Middle frontal gyrus (tissue), 1 donor: ENCODE results near the gene ANO10.
"Not testable (repeated sequence)": the region's sequence is repeated elsewhere in the genome, so short reads cannot be mapped to it uniquely, and the experiment has no call there.

Experiments used
- DNase-seq: peaks from one replicate; pipeline ENCODE4 v3.0.0-alpha.2; 2015; ENCODE audit warnings: low spot score; ENCODE audit errors: extremely low spot score

ANO10 gene

DNA sequence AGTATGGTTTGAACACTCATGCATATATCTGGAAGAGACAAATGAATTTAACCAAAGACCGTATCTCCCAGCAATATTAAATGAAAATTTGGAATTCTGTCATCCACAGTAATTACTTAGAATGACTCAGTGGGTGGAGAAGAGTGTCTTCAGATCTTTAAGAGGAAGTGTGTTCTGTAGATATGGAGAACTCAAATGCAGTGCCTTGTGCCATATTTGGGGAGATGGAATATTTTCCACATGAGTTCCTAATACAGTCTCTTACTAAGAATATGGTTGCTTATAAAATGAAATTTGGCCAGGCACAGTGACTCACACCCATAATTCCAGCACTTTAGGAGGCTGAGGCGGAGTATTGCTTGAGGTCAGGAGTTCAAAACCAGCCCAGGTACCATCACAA, 40.5 kb downstream of the ANO10 start:
- DNase-seq: no peak

DNA sequence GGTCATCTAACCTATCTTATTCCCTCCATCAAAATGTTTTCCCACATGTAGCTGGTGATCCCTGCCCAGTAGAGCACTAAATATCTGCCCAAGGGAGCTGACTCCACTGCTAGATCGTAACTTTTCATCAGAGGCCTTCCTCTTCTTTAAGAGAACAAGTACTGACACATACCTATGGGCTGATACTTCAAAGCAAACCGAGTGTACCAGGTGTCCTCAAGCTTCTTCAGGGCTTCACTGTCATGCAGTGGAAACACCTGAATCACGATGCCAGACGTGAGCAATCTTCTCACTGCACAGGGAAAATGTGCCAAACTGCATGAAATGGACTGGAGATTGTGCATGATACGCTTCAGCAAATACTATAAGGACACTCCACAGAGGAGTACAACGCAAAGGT, 41.6 kb downstream of the ANO10 start:
- DNase-seq: no peak

DNA sequence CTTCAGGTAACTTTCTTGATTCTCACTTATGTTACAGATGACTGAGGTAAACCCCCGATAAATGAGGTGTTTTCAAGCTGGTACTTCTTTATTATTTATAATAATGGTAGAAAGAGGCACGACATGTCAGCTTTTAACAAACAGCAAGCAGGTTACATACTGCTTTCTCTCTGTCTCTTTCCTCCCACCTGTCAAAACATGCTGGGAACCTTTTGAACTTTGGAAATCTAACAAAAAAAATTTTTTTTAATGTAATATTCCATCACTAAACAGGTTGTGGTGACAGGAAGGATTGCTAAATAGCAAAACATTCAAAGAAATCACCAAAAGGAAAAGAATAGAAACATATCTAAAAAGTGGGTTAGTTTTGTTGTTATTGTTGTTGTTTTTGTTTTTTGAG, 48.2 kb downstream of the ANO10 start:
- no peak for DNase-seq

- DNase-seq: not testable (repeated sequence)
Observed at GRCh38 chr3:43565661-43566341, 56.0 kb downstream of the ANO10 start.

DNA sequence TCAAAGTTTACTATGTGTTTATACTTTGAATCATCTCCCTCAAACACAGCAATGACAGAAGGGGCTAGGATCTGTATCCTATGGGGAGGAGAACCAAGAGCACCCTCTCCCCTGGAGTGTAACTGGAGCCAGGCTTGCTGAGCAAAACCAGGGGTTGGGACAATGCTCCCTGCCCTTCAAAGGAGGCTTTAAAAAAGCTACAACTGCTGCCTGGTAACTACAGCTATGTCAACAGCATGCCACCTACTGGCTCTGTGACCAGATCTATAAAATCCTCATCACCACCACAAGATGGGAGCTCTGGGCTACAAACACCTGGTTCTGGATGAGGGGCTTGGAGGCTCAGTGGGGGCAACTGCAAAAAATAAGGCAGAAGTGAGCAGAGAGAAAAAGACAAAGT, 61.9 kb downstream of the ANO10 start:
- DNase-seq: no peak

GRCh38 chr3:43558171-43558570, 63.6 kb downstream of the ANO10 start:
- DNase-seq: no peak

GRCh38 chr3:43549626-43550290, 72.1 kb downstream of the ANO10 start:
- no peak for DNase-seq

GRCh38 chr3:43544277-43544676, 77.5 kb downstream of the ANO10 start:
- peak; percentile 61 for DNase-seq

DNA sequence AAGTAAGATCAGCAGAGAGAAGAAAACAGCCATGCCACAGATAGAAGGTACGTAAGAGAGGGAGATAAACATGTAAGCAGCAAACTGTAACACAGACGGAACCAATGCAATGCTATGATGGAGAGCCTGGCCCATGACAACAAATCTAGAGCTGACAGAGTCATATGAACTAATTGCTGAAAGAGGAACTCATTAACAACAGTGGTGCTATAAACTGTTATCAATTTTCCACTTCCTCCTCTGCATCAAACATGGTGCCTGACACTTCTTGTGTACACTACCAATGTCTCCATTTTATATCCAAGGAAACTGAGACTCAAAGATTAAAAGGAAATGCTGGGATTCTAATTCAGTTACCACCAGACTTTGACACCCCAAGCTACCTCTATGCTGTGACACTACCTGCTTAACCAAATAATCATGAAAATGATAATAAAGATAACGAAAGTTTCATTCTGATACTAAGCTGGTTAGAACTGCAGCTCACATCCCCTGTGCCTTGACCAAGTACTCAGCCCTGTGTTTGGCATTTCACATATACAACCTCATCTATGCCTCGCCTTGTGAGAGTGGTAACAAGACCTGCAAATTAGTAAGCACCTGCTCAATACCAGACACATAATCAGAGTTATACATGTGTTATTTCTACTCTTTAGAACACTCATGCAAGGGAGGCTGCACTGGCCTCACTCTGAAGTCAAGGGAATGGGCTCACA, 79.3 kb downstream of the ANO10 start:
- DNase-seq: no peak

DNA sequence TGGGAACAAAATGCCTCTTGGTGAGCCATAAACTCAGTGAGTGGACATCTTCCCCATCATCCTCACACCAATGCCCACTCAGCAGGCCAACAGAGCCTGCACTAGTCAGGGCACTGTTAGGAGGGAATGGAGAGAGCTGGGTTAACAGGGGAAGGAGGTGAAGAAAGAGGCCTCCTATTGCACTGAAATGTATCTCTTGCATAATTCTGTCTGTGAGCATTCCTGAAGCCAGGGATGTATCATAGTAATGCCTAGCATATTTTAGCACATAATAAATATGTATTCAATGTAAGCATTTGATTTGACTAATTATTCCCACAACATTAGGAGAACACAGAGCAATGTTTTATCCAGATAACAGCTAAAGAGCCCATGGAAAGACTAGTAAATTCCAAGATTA, 81.2 kb downstream of the ANO10 start:
- DNase-seq: no peak

DNA sequence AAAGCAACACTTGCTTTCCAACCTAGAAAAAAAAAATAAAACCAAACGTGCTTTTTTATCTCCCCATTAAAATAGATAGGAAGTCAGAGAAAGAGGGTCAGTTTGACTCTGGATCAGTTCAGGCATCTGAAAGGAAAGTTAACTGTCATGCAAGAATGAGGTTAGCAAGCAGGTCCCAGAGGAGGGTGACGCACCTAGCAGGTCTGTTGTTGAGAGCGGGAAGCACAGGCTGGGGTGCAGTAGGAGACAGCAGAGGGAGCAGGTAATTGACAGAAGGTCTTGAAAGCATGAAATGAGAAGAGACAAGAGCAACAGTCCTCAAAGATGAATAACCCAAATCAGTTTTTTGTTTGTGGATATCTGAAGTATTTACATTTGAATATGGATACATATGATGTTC, 82.5 kb downstream of the ANO10 start:
- DNase-seq: no peak

- DNase-seq: no peak
Observed at GRCh38 chr3:43537225-43537624, 84.6 kb downstream of the ANO10 start.

- DNase-seq: no peak
Observed at GRCh38 chr3:43534675-43535074, 87.1 kb downstream of the ANO10 start.

DNA sequence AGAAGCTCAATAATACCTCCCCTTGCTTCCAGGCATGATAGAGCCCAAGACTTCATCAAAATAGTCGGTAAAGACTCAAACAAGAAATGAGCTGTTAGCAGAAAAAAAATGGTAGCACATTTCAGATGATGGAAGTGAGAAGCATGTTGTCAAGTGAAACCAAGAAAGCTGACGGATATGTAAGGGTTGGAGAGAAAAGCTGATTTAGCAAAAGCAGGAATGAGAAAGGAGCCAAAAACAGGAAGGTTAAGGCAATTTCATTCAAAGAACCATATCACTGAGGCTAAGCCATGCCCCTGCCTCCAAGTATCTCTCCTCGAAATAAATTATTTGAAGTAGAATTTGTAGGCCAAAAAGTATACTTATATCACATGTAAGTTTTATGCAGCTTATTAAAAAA, 88.8 kb downstream of the ANO10 start:
- no peak for DNase-seq

DNA sequence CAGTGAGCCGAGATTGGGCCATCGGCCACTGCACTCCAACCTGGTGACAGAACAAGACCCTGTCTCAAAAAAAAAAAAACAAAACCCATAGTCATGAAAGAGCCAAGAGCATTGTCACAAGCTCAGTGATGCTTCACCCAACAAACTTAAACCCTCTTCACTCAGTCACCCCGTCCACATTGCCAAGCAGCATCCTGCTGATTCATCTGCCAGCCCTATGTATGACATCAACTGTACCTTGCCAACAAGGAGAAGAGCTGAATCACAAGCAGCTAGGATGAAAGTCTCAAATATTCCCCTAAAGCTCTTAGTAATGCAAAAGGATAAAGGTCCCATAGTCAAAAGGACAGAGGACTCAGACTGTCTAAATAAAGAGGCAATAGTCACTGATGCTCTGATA, 90.0 kb downstream of the ANO10 start:
- no peak for DNase-seq

DNA sequence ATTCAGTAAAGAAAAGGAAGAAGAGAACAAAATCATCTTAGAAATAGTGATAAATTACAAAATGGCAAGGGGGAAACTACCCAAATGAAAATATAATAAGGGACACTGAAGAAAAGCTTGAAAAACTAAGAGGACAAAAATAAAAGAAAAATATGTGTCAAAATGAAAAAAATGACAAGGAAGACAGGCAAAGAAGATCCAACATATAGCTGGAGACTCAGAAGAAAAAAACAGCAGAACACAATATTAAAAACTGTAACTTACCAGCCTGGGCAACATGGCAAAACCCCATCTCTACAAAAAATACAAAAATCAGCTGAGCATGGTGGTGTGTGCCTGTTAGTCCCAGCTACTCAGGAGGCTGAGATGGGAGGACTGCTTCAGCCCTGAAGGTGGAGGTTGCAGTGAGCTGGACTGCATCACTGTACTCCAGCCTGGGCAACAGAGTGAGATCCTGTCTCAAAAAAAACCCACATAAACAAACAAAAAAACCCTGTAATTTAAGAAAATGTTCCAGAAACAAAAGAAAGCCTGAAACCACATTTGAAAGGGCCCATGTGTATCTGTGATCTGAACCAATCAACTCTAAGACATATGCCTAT, 93.2 kb downstream of the ANO10 start:
- DNase-seq: no peak

DNA sequence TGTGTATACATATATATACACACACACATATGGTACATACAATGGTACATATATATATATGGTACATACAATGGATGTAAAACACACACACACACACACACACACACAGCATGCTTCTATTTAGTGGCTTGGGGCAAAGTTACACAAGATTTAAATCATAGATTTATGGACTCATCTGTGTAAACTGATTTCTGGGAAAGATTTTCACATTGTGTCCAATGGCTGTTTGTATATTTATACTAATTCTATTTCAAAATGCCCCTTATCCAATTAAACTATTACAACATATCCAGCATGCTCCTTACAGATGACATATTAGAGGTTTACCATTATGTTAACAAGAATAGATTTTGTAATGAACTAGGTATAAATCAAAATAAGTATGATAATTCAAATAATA, 94.9 kb downstream of the ANO10 start:
- no peak for DNase-seq

DNA sequence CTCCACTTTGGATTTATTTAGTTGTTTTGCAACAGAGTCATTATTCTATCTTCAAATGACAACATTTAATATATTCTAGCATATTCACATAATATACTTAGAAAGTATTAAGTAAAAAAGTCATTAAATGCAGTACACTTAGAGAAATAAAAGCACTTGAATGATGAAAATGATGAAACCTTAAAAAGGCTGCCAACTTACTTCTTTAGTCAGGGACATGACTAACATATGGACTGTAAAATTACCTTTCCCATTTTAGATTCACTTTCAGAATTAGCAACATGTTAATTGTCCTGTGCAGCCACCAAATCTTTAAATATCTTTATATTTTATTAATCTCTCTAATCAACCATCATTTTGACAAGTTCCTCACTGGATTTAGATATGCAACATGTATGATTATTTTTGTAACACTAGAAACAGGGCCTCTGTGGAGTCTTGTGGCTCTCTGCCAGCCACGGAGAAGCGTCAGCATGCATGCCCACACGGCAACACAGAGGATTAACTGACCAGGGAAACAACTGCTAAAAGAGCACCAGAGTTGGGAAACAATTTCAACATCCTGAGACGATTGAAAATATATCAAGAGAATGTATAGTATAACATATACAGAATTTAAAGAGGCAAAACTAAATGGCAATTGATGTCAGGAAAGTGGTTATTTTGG, 95.7 kb downstream of the ANO10 start:
- DNase-seq: no peak

GRCh38 chr3:43525386-43525785, 96.4 kb downstream of the ANO10 start:
- no peak for DNase-seq

GRCh38 chr3:43523454-43524053, 98.3 kb downstream of the ANO10 start:
- no peak for DNase-seq

GRCh38 chr3:43522727-43523362, 99.0 kb downstream of the ANO10 start:
- DNase-seq: no peak
